Measurements from ENCODE around the gene TRIM50.
"Not testable (repeated sequence)": the region's sequence is repeated elsewhere in the genome, so short reads cannot be mapped to it uniquely, and the experiment has no call there.

TRIM50 gene

DNA sequence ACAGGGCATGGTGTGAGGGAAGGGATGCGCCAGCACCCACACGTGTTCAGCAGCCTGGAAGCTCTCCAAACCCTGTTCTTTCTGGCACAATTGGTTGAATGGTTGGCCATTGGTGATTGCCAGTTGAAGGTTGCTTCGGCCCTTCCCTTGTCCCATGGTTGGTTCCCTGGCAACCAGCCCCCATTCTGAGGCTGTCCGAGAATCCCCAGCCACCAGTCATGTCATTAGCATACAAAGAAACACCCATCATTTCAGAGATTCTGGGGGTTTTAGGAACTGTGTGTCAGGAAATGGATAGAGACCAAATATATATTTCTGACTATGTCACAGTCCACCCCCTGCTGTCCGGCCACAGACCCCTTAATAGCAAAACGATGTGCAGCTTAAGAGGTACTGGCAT is 21.9 kb upstream of the TRIM50 start:
- DNase-seq = no peak

DNA sequence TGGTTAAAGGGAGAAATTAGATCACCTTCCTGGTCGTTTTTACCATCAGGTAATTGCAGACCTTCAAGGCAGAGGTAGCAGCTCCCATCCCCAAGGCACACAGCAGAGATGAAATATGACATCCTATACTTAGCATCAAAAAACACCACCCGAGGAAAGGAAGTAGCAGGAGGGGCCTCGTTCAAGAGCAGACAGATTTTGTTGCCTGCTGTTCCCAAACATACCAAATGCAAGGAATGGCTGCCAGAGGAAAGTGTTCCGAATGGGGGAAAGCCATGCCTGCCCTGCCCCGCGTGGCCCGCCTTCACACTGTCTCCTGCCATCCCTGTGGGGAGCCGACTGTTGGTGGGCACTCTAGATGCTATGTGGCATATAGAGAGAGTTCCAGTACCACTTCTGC is 18.1 kb upstream of the TRIM50 start:
- no peak for DNase-seq

DNA sequence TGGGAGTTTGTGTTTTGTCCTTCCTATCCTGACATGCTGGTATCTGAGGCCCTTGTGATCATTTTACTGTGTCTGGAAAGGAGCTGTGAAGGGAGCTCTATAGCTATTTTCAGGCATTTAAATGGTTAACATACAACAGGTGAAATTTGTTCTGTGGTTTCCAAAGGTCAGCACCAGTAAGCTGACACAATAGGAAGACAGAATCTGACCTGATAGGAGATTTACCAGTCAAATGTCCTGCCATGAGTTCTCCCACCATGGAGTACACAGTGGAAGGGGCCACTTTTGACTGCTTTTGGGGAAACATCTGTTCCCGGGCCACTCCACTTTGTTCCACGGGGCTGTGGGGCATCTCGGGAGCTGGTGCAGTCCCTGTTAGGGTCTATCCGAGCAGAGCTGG is 17.7 kb upstream of the TRIM50 start:
- DNase-seq = no peak

DNA sequence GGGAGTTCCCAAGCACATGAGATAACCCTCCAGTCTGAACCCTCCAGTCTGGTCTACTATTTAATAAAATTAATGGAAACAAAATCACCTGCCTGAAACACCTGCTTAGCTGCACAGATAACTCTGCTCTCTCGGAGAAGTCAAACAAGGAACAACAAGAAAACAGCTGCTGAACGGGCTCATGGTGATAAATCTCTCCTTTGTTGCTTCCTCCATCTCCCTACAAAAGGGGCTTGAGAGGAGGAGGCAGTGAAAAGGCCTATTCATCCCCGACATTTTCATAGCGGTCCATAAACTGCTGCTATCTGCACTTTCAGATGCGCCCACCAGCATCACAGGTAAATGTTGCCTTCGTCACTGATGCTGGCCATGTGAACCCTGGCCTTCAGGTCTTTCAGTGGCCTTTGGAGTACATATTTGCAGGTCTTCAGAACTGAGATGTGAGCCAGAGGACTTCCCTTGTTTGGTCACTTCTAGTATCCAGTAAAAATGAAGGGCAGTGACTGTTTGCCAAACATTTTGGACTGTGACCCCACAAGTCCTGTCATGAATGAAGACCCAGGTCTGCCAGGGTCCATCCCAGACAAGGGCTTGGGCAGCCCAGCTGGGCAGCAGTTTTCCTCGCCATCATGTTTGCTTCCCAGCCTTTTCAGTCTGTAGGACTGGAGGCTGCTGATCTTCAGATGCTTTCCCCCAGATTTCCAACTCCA is 15.9 kb upstream of the TRIM50 start:
- no peak for DNase-seq

DNA sequence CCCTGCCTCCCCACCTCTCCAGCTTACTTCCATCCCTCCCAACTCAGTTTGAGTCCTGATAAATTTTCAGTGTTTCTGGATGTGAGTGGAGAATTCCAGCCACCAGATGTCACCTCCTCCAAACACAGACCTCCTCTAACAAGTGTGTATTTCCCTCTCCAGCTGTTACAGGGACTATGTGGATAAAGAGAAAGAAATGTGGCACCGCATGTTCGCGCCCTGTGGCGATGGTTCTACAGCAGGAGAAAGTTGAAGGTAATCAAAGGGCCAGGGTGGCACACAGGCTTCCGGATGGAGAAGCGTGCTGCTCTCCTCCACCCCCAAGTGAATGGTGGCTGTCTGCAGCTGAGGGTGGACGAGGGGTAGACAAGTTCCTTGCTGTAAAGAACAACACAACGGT is 14.8 kb upstream of the TRIM50 start:
- DNase-seq = no peak

GRCh38 chr7:73341877-73342276 is 14.0 kb upstream of the TRIM50 start:
- no peak for DNase-seq

- no peak for DNase-seq
Observed at GRCh38 chr7:73340514-73340913, 12.6 kb upstream of the TRIM50 start.

- DNase-seq = no peak
Observed at GRCh38 chr7:73338321-73338720, 10.4 kb upstream of the TRIM50 start.

- DNase-seq = no peak
Observed at GRCh38 chr7:73332447-73332846, 4.6 kb upstream of the TRIM50 start.

GRCh38 chr7:73330772-73331171 is 2.9 kb upstream of the TRIM50 start:
- no peak for DNase-seq

GRCh38 chr7:73329861-73330581 is 2.1 kb upstream of the TRIM50 start:
- DNase-seq = no peak

GRCh38 chr7:73328696-73329095 is 814 bp upstream of the TRIM50 start:
- no peak for DNase-seq

GRCh38 chr7:73327449-73327848 is 433 bp downstream of the TRIM50 start:
- DNase-seq = not testable (repeated sequence)

DNA sequence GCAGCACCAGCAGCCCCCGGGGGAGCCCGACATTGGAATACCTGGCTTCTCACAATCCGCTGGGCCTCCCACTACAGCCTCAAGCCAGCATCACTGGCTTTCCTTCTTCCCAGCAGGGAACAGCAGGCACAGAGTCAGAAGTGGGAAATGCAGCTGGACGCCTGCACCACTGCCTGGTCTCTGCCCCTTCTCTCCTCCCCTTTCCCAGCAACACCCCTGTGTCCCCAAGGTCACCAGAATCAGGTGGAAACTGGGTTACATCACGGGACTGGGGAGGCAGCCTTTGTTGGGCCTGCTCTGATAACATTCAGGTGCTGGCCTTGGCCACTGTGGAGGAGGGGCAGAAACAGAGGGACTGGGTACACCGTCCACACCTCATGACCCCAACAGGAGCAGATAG is 2.5 kb downstream of the TRIM50 start:
- not testable (repeated sequence) for DNase-seq

DNA sequence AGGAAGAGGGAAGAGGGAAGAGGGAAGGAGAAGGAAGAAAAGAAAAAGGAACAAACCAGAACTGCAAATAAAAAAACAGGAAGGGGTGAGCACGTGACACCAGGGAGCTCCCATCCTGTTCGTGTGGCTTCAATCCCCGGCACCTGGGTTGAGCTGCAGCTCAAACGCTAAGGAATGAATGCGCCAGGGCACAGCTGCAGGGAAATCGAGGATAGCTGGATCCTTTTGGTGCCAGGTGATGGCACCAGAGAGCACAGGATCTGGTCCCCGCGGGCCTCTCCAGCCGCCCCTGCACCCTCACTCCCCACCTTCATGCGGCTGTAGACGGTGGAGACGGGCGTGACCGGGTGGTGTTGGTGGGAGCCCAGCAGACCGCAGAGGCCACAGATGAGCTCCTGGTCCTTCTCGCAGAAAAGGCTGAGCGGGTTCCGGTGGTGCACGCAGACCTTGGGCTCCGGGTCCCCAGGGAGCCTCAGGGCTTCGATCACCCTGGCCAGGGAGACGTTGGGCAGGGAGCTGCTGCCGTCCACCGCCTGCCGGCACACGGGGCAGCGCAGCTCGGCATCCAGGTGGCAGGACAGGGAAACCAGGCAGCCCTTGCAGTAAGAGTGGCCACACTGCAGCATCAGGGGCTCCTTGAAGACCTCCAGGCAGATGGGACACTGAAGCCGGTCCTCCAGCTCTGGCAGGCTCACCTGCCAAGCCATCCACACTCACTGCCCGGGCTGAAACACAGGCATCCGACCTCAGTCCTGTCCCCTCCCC is 3.6 kb downstream of the TRIM50 start:
- not testable (repeated sequence) for DNase-seq

- not testable (repeated sequence) for DNase-seq
Observed at GRCh38 chr7:73323434-73324080, 4.3 kb downstream of the TRIM50 start.

DNA sequence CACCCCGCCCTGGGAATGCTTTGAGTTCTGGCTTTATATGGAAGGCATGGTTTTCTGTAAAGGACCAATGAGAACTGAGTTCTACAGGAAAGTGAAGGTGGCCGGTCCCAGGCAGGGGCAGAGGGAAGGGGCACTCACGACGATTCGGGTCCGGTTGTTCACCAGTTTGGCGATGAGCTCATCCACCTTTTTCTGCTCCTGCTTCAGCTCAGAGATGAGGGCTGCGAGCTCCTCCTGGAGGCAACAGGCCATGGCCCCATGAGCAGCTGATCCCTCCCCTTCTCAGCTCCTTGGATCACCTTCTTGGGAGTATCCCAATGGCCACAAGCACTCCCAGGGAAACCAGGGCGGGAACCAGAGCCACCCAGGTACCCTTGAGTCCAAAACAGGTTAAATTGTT is 7.9 kb downstream of the TRIM50 start:
- not testable (repeated sequence) for DNase-seq

- DNase-seq = not testable (repeated sequence)
Observed at GRCh38 chr7:73319541-73319940, 8.3 kb downstream of the TRIM50 start.

GRCh38 chr7:73318656-73319204 is 9.2 kb downstream of the TRIM50 start:
- not testable (repeated sequence) for DNase-seq

DNA sequence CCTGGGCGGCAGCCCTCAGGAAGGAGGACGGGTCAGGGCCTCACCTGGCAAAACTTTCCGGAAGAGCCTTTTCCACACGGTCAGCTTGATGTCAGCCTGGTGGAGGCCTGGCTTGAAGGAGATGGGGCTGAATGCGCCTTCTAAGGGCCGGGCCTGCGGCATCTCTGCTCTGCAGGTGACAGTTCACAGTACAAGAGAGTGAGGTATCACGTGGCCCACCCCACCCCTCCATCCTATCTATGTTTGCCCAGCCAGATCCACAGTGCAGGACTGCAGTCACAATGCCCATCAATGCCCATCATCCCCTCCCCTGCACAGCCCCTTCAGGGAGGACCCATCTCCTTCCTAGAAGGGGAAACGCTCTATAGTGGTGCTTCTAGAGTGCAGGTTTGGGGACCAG is 11.4 kb downstream of the TRIM50 start:
- DNase-seq = no peak

- DNase-seq = no peak
Observed at GRCh38 chr7:73314271-73314670, 13.6 kb downstream of the TRIM50 start.

GRCh38 chr7:73313521-73313906 is 14.4 kb downstream of the TRIM50 start:
- DNase-seq = no peak
